GM15510 (cell line): ENCODE measurements around the gene NXPE2.

Experiments used
- POLR2A ChIP-seq: IDR thresholded peaks from 3 replicates; pipeline ENCODE4 v1.6.1; 2011; ENCODE audit warnings: borderline replicate concordance; ENCODE audit not compliant: insufficient read length; ENCODE audit errors: extremely low read depth

Gene NXPE2

DNA sequence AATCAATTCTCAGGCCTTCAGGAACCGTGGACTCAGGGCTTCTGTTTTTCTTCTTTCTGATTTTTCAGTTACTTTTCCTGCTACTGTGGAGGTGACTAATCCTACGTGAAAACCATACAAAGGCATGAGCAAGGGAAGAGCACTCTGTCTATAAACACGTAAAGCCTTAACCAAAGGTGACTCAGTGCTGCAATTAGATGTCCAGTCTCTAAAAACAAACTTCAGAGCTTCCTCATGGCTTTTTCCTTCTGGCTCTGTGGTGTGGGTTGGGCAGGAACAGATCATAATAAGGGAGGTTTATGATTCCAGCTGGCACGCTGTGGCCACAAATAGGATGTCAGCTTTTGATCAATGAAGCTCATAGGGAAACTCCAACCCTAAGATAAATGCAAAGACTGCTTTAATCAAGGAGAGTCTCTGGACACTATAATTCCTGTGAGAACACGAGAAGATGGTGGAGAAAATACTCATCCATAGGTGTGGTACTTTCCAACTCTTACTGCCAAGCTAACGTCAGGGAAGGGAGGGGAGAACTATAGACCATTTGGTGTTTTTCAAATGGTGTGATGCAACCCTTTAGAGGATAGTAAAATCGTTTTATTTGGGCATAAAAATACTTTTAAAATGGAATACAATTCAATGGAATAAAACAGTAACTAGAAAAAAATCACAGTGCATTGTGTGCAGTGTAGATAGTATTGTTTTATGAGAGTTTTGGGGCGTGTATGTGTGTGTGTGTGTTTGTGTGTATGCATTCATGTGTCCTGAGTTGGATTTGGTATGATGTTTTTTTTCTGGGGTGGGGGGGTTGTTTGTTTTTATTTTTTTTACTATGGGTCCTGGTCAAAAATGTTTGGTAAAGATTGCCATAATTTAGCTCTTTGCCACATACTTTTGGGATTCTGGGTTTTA lies at the start of gene NXPE2:
Gene NXPE2 (plus strand): TSS at position 403 of the 912 bp plus-strand sequence. CDS start 49 bp downstream, at position 452.
- TF ChIP-seq POLR2A: no peak

GRCh38 chr11:114650661-114651060 lies 27.7 kb upstream of the NXPE2 start:
- TF ChIP-seq POLR2A: no peak

DNA sequence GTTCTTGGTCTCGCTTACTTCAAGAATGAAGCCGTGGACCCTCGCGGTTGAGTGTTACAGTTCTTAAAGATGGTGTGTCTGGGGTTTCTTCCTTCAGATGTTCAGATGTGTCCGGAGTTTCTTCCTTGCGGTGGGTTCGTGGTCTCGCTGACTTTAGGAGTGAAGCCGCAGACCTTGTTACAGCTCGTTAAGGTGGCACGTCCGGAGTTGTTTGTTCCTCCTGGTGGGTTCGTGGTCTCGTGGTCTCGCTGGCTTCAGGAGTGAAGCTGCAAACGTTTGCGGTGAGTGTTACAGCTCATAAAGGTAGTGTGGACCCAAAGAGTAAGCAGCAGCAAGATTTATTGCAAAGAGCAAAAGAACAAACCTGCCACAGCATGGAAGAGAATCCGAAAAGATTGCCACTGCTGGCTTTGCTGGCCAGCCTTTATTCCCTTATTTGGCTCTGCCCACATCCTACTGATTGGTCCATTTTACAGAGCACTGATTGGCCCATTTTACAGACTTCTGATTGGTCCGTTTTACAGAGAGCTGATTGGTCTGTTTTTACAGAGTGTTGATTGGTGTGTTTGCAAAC lies 27.1 kb upstream of the NXPE2 start:
- TF ChIP-seq POLR2A: no peak

GRCh38 chr11:114653148-114653547 lies 25.2 kb upstream of the NXPE2 start:
- no peak for TF ChIP-seq POLR2A

GRCh38 chr11:114664641-114665040 lies 13.7 kb upstream of the NXPE2 start:
- TF ChIP-seq POLR2A: no peak

GRCh38 chr11:114666760-114667159 lies 11.6 kb upstream of the NXPE2 start:
- no peak for TF ChIP-seq POLR2A

GRCh38 chr11:114668109-114668508 lies 10.2 kb upstream of the NXPE2 start:
- no peak for TF ChIP-seq POLR2A

DNA sequence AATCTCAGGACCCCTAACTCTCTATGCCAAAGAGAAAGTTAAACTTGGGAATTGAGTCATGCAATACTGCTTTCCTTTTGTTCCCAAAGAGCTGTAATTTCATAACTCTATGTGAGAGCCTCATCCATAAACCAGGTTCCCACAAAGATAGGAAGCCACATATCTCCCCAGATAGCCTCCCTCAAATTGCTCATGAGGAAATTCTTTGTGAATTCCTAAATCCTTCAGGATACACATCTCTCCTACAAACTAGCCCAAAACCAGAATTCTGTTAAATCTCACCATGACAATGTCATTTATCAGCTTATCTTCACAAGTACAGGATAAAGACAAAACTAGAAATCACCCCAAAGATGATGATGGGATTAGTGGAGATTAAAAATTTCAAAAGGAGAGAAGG lies 4.7 kb upstream of the NXPE2 start:
- TF ChIP-seq POLR2A: no peak

DNA sequence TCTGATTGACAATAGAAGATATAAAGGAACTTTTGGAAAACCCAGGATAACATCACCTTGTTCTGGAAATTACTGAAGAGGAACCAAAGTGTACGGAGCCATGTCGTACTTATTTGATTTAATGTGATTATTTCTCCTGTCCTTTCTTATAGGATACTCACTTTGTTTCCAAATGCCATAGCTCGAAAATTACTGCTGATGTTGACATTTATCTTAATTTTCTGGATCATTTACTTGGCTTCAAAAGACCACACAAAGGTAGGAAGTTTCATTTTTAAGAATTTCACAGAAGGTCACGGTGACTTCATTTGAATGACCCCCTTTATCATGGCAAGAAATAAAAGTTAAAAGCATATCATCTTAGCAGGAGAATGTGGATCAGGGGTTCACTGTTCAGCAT lies 1.2 kb downstream of the NXPE2 start:
- TF ChIP-seq POLR2A: no peak

DNA sequence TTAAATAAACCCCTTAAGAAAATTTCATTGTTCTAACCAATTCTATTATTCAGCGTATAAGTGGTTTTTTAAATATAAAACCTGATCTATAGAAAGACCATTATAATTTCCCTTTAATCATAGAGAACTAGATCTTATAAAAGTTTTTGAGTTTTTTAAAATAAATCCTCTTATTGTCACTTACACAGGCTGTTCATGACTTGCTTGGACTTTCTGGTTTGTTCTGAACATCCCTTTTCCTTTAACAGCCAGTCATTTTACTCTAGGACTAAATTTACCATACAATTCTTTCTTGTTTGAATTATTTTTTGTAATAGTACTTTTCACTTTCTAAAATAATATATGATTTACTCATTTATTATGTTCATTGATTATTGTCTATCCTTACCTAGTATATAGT lies 4.7 kb downstream of the NXPE2 start:
- TF ChIP-seq POLR2A: no peak

DNA sequence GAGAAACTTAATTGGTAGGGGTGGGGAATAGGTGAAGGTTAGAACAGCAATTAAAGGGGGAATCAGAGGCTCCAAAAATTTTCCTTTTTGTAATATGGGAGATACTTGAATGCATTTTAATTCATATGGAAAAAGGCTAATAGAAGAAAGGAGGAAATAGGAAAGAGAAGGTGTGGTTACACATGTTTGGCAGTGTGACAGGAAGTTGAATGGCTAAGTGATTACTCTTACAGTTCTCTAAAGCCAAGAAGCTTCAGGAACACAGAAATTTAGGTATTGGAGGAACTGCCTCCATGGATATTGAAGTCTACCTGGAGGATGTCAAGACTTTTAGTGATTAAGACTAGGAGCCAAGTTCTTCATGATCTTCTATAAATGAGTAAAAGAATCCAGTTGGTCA lies 6.3 kb downstream of the NXPE2 start:
- no peak for TF ChIP-seq POLR2A

DNA sequence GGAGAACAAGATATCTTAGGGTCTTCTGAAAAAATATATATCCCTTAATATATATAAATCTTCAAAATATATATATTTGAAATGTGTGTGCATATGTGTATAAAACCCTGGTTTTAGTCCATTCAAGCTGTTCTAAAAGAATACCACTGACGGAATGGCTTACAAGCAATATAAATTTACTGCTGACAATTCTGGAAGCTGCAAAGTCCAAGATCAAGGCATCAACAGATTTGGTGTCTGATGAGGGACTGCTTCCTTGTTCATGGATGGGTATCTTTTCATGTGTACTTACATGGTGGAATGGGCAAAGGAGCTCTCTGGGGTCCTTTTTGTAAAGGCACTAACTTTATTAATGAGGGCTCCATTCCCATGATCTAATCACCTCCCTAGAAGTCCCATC lies 6.8 kb downstream of the NXPE2 start:
- TF ChIP-seq POLR2A: no peak

GRCh38 chr11:114705280-114706024 lies 27.1 kb downstream of the NXPE2 start:
- no peak for TF ChIP-seq POLR2A

- no peak for TF ChIP-seq POLR2A
Measured at GRCh38 chr11:114709960-114710359, 31.6 kb downstream of the NXPE2 start.

DNA sequence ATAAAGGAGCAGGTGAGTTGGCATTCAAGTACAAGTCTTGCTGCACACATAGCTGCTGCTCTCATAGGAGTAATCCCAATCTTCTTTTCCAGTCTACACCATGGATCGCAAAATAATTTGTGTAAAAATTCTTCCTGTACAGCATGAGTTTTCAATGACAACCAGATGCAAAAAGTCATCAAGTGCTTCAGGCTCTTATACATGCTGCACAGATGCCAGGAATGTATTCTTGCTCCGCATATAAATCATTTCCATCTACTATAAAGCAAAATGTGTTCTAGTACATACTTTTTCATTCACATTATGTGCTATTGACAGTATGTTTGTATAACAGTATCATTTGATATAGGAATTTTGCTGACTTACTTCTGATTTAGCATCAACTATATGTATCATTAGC lies 35.4 kb downstream of the NXPE2 start:
- TF ChIP-seq POLR2A: no peak
